Fibroblast of skin of scalp (primary cell): ENCODE data around the gene MAP3K20.
A peak's percentile ranks its signal among the peaks of the same experiment; 100 is the strongest.
"Not testable (repeated sequence)": the region's sequence is repeated elsewhere in the genome, so short reads cannot be mapped to it uniquely, and the experiment has no call there.

Experiments
- DNase-seq: peaks from one replicate; pipeline ENCODE4 v3.0.0-alpha.2; 2013

MAP3K20 gene

DNA sequence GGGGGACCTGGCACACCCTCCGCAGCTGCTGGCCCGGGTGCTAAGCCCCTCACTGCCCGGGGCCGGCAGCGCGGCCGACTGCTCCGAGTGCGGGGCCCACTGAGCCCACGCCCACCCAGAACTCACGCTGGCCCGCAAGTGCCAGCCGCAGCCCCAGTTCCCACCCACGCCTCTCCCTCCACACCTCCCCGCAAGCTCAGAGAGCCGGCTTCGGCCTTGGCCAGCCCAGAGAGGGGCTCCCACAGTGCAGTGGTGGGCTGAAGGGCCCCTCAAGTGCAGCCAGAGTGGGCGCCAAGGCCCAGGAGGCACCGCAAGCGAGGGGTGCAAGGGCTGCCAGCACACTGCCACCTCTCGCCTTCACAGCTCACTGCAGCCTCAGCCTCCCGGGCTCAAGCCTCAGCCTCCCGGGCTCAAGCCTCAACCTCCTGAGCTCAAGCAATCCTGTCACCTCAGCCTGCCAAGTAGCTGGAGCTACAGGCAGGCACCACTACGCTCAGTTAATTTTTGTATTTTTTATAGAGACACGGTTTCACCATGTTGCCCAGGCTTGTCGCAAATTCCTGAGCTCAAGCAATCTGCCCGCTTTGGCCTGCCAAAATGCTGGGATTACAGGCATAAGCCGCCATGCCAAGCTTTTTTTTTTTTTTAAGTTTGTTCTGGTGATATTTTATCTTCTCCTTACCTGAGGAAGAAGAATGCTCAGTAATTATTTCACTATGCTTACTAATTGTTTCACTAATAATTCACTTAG is 207.3 kb downstream of the MAP3K20 start:
- no peak for DNase-seq

DNA sequence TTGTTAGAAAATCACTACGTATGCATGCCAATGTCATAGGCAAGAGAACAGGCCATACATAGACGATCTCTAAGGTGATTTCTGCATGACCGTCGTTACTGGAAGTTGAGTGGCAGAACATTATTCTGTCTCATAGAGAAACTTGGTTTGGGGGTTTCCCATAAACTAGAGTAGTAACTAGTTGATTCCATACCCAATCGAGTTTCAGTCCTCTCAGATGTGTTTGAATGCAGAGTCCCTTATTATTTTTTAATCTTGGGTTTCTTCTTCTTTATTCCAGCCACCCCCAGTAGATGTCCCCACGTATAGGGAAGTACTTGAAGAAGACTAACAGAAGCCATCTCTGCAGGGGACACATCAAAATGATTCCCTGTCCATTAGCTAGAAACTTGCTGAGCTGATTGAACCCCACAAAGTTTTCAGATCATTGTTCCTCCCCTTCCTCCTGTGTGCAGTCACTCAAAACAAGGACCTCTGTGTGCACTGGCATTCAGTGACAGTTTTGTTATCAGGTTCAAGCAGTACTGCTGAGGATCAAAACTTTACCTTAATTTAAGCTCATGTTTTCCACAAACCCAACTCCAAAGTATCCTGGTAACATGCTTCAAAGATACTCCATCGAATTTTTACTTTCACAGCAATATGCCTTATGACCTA is 210.6 kb downstream of the MAP3K20 start:
- DNase-seq, result no peak

DNA sequence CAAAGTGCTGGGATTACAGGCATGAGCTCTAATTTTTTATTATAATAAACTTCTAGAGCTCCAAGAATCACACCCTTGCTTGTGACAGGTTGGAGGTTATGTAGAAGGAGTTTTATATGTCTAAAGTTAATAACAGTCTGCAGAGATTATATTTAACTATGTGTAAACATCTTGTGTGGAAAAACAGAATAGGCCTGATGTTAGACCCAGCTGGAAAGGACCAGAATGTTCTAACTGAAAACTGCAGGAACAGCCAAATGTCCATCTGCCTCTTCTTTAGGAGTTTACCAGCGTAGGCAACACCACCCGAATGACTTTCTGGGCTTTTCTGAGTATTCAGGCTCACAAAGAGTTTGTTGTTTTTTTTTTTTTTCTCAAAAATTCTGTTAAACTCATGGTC is 211.9 kb downstream of the MAP3K20 start:
- DNase-seq, result no peak

DNA sequence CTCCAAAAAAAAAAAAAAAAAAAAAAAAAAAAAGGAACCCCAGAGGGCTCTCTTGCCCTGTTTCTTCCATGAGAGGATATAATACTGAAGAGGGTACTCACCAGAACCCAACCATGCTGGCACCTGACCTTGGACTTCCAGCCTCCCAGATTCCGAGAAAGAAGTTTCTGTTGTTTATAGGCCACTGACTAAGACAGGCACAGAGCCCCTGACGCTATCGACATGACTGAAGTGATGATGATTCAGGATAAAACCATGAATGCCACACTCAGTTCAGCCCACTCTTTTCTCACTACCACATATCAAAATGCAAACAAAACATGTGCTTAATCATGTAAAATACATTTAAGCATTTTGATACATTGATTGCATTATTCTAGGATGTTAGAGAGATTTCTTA is 212.9 kb downstream of the MAP3K20 start:
- peak; percentile 49 for DNase-seq

DNA sequence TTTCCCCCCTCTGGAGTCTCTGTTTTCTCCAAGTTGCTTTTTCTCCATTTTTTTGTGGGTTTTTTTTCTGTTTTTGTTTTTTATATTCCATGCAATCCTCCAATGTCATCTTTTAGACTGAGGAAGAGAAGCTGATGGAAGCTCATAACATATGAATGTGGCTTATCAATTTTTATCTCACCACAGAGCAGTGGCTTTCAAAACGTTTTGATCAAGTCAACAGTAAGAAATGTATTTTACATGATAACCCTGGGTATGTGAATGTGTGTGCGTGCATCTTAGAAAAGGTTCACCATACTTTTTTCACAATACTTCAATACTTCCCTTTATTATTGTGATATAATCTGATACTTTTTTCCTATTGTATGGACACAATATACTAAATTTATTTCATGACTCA is 214.4 kb downstream of the MAP3K20 start:
- peak; percentile 14 for DNase-seq

DNA sequence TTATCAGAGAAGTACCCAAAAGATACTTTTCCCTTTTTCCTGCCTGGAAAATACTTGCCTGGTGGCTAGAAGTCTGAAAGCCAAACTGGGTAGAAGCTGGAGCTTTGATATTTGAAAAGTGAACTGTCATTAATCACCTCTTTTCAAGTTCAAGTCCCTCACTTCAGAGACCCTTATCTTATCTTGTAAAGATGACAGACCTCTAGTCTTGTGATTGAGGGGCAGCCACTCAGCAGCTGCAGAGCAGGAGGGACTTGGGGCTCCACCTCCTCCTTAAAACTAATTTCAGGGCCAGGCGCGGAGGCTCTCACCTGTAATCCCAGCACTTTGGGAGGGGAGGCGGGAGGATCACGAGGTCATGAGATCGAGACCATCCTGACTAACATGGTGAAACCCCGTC is 214.9 kb downstream of the MAP3K20 start:
- no peak for DNase-seq

DNA sequence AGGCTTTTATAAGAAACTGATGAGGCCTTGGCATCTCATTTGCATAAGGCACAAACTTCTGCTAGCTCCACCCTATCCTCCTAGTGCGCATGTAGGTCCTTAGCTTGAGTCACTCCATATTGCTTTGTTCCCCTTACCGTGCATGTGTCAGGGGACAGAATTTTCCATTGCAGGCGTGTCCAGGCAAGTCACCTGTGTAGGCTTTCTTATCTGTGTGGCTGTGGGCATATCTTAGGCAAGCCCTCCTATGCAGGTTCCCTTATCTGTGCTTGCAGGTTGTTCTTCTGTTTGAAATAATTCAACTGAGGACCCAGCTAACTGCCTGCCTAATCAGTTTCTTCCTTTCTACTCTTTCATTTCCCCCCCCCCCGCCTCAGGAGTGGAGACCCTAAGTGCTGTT is 215.8 kb downstream of the MAP3K20 start:
- no peak for DNase-seq

DNA sequence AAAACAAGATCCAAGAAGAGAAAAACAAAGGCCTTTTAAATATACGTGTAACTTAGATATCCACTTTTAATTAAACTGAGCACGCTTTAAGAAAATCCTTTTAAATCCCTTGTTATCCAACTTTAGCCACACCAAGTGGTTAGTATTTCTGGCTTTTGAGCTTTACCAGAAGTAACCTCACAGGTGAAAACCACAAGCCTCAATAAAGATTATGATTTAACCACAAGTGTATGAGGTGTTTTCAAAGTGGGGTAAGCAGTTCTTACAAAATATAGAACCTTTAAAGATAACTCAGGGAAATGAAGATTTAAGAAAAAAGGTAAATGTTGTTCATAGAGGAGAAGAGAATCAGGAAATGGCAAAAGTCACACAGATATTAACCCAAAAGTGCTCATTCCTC is 220.6 kb downstream of the MAP3K20 start:
- DNase-seq, result no peak

DNA sequence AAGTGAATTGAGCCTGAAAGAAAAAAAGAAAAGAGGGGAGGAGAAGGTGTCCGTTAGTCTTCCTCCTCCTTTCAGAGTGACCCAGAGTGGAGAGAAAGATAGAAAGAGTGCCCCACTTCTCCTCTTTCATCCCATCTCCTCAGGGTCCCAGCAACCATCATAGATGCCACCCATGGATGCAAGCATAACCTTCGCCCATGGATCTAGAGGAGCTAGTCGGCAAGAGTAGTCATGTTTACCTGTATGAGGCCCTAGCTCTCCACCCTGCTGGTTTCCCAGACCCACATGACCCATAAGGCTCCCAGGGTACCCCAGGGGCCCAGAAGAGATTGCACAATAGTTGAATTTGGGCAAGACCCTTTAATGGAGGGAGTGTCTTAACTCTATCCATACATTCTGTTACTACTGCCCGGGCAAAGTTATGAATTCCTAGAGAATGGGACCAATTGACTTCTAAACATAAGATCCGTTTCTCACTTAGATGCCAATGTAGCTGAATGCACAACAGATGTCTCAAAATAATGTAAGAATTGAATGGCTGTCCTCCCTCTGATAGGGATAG is 223.0 kb downstream of the MAP3K20 start:
- DNase-seq, result no peak

DNA sequence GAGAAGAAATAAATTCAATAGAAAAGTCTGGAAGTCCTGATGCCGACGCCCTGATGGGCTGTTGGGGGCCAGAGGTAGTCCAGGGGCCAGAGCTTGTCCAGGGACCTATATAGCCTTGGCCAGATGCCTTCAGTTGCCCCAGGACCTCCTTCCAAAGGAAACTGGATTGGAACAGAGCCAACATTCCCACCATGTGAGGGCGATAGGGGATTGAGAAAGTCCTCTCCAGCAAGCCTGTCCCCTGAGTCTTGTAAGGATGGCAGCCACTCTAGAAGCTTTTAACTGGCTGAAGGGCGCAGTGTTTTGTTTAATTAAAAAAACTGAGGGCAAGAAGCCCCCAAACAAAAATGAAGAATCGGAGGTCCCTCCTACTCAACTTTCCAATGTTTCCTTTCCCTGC is 224.1 kb downstream of the MAP3K20 start:
- no peak for DNase-seq

DNA sequence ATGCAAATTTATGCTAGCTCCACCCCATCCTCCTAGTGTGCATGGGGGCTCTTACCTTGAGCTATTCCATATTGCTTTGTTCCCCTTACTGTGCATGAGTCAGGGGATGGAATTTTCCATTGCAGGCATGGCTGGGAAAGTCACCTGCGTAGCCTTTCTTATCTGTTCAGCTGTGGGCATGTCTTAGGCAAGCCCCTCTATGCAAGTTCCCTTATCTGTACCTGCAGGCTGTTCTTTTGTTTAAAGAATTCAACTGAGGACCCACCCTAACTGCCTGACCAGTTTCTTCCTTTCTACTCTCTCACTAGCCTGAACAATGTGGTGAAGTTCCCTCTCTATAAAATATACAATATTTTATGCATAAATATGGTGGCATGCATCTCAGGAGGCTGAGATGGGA is 224.8 kb downstream of the MAP3K20 start:
- no peak for DNase-seq

DNA sequence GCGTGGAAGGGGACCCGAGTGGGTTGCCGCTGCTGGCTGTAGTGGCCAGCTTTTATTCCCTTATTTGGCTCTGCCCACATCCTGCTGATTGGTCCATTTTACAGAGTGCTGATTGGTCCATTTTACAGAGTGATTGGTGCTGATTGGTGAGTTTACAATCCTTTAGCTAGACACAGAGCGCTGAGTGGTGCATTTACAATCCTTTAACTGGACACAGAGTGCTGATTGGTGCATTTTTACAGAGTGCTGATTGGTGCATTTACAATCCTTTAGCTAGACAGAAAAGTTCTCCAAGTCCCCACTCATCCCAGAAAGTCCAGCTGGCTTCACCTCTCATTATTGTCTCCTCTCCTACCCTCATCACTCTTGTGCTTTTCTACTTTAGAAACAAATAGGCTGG is 225.9 kb downstream of the MAP3K20 start:
- DNase-seq, result not testable (repeated sequence)

DNA sequence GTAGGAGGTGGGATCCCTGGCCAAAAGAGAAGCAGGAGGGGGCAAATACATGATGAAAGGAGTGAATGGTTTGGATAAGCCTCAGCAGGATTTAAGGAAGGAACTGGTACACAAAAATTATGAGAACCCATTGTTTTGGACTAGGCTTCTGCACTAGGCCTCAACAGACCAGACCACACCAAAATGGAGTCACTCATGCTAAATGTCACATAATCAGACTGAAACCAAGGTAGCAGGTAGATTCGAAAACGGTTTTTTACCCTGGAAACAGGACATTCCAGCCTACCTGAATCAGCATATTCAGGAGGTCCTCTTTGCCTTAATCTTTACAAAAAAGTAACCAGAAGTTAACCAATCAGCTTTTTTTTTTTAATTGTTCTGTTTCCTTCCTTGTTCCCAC is 229.7 kb downstream of the MAP3K20 start:
- DNase-seq, result no peak

DNA sequence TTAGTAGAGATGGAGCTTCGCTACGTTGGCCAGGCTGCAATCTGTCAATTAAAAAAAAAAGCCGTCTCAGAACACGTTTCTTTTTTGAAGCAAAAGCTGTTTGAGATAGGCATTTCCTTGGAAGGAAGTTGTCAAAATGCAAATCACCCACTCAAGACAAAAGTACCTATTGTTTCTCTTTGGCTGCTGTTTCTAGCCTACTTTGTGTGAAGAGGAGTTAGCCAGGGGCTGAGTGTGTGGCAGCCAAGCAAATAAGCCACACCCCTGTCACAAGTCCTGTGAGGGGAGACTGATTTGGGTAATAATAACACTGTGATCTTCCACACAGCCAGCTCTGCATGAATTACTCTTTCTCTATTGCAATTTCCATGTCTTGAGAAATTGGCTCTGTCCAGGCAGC is 231.6 kb downstream of the MAP3K20 start:
- no peak for DNase-seq

DNA sequence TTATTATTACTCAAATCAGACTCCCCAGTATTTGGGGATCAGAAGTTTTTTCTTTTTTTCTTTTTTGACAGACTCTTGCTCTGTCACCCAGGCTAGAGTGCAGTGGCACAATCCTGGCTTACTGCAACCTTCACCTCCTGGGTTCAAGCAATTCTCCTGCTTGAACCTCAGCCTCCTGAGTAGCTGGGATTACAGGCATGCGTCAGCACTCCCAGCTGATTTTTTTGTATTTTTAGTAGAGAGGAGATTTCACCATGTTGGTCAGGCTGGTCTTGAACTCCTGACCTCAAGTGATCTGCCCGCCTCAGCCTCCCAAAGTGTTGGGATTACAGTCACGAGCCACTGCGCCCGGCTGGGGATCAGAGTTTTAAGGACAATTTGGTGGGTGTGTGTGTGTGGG is 233.7 kb downstream of the MAP3K20 start:
- DNase-seq, result not testable (repeated sequence)

DNA sequence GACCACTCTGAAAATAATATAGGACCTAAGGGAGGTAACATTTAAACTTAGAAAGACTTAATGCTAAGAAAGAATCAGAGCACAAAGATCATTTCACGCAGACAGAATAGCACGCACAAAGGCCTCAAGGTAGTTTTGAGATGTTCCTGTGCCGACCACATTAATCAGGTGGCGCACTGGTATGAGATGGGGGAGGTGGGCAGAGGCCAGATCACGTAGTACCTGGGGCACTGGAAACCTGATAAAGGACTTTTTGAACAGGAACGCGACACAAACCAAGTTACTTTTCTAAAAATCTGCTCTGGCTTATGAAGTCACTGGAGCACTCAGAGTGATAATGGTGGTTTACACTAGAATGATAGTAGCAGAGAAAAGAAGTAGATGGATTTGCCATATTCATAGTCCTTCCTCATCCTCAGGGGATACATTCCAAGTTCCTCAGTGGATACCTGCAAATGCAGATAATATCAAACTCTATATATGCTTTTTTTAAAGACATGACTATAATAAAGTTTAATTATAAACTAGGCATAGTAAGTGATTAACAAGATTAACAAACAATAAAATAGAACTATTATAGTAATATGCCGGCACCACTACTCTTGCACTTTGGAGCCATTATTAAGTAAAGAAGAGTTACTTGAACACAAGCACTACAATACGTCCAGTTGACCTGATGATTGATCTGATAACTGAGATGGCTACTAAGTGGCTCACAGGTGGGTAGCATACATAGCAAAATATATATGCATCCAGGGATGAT is 236.4 kb downstream of the MAP3K20 start:
- no peak for DNase-seq
